ENCODE data around the gene ZAR1L. TPM values are rescaled to one million over a fixed set of nuclear protein-coding genes. Genes with fewer than 3 reads are reported as not detected.

The ZAR1L gene
- total and polyA plus RNA-seq, 2 experiments from 2014 or later: not detected

DNA sequence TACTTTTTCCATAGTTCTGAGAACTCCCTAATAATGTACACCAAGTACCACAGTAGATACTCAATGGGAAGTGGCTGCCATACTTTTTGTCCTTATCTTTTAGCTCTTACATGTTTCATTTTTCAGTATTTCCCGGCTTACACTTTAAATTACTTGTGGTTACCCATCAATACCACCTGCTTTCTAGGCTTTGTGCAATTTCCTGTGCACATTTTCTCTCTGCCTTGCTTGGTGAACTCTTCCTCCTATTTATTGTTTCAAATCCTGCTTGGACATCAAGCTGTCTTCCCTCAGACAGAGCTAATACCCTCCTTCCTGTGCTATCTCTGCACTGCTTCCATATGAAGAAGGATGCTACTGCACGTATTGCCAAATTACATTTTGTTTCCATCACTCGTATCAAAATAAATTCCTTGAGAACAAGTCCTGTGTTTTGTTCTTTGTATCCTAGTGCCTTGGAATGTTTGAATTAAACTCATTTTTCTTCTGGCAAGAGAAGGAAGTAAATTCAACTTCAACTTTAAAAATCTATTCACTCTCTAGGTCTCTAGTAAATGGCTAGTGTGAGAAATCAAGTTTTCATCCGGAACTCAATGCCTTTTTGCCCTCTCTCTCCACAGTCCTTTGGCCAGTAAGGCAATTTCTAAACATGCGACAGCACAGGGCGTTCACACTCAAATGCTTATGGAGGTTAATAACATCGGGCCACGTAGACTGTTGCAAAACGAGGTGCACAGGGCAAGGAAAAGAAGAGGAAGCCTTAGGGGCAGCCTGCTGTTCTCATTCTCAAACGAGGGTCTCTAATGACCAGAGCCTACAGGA, 5.6 kb downstream of the ZAR1L start:
- Histone ChIP-seq H3K27ac (peak overlapping the region; percentile 17; the same call in 1 of the 2 replicates), H3K9me2 (ENCODE audit: insufficient read depth) (no peaks in the 10 kb centered on the region), H3K79me2 (ENCODE audit: insufficient read depth) (no peaks in the 10 kb centered on the region), H3K27me3 (replicated peaks; ENCODE audit: insufficient read depth) (no peaks in the 10 kb centered on the region), H2AFZ (peak overlapping the region; percentile 88), H3K4me3 (peak overlapping the region; percentile 49), H3K36me3 (ENCODE audit: low read depth) (no peaks in the 10 kb centered on the region), H3K9ac (peak overlapping the region; percentile 66), H3F3A (ENCODE audit: insufficient read depth) (no peaks in the 10 kb centered on the region), H4K20me1 (ENCODE audit: insufficient read depth) (no peaks in the 10 kb centered on the region), H3K4me2 (ENCODE audit: unreplicated experiment) (peak overlapping the region; percentile 75), H3K9me3 (ENCODE audit: low read depth) (no peaks in the 10 kb centered on the region), H3K4me1 (ENCODE audit: insufficient read depth) (peaks cover 5% of the 10 kb centered on the region; the same call in 1 of the 2 replicates)
- 31 to 38% methylated on average over 10 of the region's 10 CpGs for WGBS, 2 experiments (ENCODE audit: low coverage in 1 of 2, low lambda C conversion rate in 2 of 2, missing lambda C conversion rate in 2 of 2)
- in situ Hi-C loops (cut with MboI): loop anchor here (10.0 kb wide), 1 partner anchor 285 kb away; no protein-coding TSS in a partner anchor
- TF ChIP-seq EZH2 (IDR thresholded peaks at IDR 0.05; ENCODE audit: insufficient read depth, poor library complexity, severe bottlenecking) (no peak), EZH2phosphoT487 (IDR thresholded peaks at IDR 0.05; ENCODE audit: insufficient read depth, low read depth) (no peak)
- DNase-seq: peak; percentile 57

DNA sequence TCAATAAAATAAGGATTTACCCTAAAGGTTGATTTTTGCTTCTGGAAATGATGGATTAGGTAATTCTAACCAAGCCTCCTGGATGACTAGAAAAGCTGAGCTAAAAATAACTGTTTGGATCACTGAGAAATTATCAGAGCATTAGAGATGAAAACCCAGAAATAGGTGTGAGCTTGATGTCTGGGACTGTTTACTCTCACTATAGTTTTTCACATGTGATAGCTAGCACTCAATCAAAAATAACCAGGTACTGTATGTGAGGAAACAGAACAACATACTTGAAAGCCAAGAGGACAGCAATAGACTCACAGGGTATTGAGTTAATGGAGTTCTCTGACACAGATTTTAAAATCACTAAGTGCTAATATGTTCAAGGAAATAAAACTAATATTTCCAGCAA, 9.5 kb downstream of the ZAR1L start:
- Histone ChIP-seq H3K9ac (no peak overlapping the region), H3K4me2 (ENCODE audit: unreplicated experiment) (no peak overlapping the region), H3K36me3 (ENCODE audit: low read depth) (no peaks in the 10 kb centered on the region), H4K20me1 (ENCODE audit: insufficient read depth) (no peaks in the 10 kb centered on the region), H3K9me2 (ENCODE audit: insufficient read depth) (no peaks in the 10 kb centered on the region), H3K9me3 (ENCODE audit: low read depth) (no peaks in the 10 kb centered on the region), H3K27ac (no peak overlapping the region), H3K4me1 (ENCODE audit: insufficient read depth) (peaks cover 5% of the 10 kb centered on the region; the same call in 1 of the 2 replicates), H3K27me3 (replicated peaks; ENCODE audit: insufficient read depth) (no peaks in the 10 kb centered on the region), H2AFZ (no peak overlapping the region), H3K4me3 (no peak overlapping the region), H3K79me2 (ENCODE audit: insufficient read depth) (no peaks in the 10 kb centered on the region), H3F3A (ENCODE audit: insufficient read depth) (no peaks in the 10 kb centered on the region)
- DNase-seq: no peak
- in situ Hi-C loops (cut with MboI): loop anchor here (10.0 kb wide), 1 partner anchor 281 kb away; no protein-coding TSS in a partner anchor
- TF ChIP-seq EZH2phosphoT487 (IDR thresholded peaks at IDR 0.05; ENCODE audit: insufficient read depth, low read depth) (no peak), EZH2 (IDR thresholded peaks at IDR 0.05; ENCODE audit: insufficient read depth, poor library complexity, severe bottlenecking) (no peak)

DNA sequence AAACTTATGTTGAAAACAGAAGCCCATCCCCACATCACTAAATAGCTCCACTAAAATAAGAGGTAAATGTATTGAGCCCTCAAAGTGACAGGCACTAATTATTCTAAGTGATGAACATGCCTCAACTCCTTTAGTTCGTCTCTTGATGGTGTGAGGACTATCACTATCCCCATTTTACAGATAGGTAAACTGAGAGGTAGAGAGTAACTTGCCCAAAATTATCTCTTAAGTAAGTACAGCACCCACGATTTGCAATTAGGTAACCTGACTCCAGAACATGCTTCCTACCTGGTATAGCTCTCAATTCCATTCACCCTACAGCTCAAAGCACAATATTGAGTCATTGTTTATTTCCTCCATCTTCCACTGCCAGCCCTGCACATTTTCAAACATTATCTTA, 12.7 kb downstream of the ZAR1L start:
- Histone ChIP-seq H3K79me2 (ENCODE audit: insufficient read depth) (no peaks in the 10 kb centered on the region), H3K36me3 (ENCODE audit: low read depth) (no peaks in the 10 kb centered on the region), H3K27me3 (replicated peaks; ENCODE audit: insufficient read depth) (no peaks in the 10 kb centered on the region), H3K9ac (no peak overlapping the region), H3K4me1 (ENCODE audit: insufficient read depth) (no peaks in the 10 kb centered on the region), H3F3A (ENCODE audit: insufficient read depth) (no peaks in the 10 kb centered on the region), H3K4me2 (ENCODE audit: unreplicated experiment) (no peak overlapping the region), H3K27ac (no peak overlapping the region), H3K9me2 (ENCODE audit: insufficient read depth) (no peaks in the 10 kb centered on the region), H4K20me1 (ENCODE audit: insufficient read depth) (no peaks in the 10 kb centered on the region), H2AFZ (no peak overlapping the region), H3K4me3 (no peak overlapping the region), H3K9me3 (ENCODE audit: low read depth) (no peaks in the 10 kb centered on the region)
- DNase-seq: no peak
- in situ Hi-C loops (cut with MboI): loop anchor here (10.0 kb wide), 1 partner anchor 278 kb away; no protein-coding TSS in a partner anchor
- TF ChIP-seq EZH2phosphoT487 (IDR thresholded peaks at IDR 0.05; ENCODE audit: insufficient read depth, low read depth) (no peak), EZH2 (IDR thresholded peaks at IDR 0.05; ENCODE audit: insufficient read depth, poor library complexity, severe bottlenecking) (no peak)
- WGBS, 2 experiments (ENCODE audit: low coverage in 1 of 2, low lambda C conversion rate in 2 of 2, missing lambda C conversion rate in 2 of 2): 33 to 55% methylated on average over 2 of the region's 2 CpGs

- no peaks in the 10 kb centered on the region for H3K4me1 ChIP-seq (ENCODE audit: insufficient read depth)
- H3K9me2 ChIP-seq (ENCODE audit: insufficient read depth): no peaks in the 10 kb centered on the region
- no peak overlapping the region for H3K27ac ChIP-seq
- H3K36me3 ChIP-seq (ENCODE audit: low read depth): no peaks in the 10 kb centered on the region
- H3K4me2 ChIP-seq (ENCODE audit: unreplicated experiment): no peak overlapping the region
- no peaks in the 10 kb centered on the region for H4K20me1 ChIP-seq (ENCODE audit: insufficient read depth)
- no peaks in the 10 kb centered on the region for H3F3A ChIP-seq (ENCODE audit: insufficient read depth)
- TF ChIP-seq EZH2 (IDR thresholded peaks at IDR 0.05; ENCODE audit: insufficient read depth, poor library complexity, severe bottlenecking): no peak
- TF ChIP-seq EZH2phosphoT487 (IDR thresholded peaks at IDR 0.05; ENCODE audit: insufficient read depth, low read depth): no peak
- WGBS, 2 experiments (ENCODE audit: low coverage in 1 of 2, low lambda C conversion rate in 2 of 2, missing lambda C conversion rate in 2 of 2): 94 to 100% methylated on average over 1 of the region's 1 CpG
- no peak for DNase-seq
- no peaks in the 10 kb centered on the region for H3K9me3 ChIP-seq (ENCODE audit: low read depth)
- H3K4me3 ChIP-seq: no peak overlapping the region
- H3K79me2 ChIP-seq (ENCODE audit: insufficient read depth): no peaks in the 10 kb centered on the region
- in situ Hi-C loops (cut with MboI): loop anchor here (10.0 kb wide), 1 partner anchor 276 kb away; no protein-coding TSS in a partner anchor
- H3K9ac ChIP-seq: no peak overlapping the region
- H2AFZ ChIP-seq: no peak overlapping the region
- no peaks in the 10 kb centered on the region for H3K27me3 ChIP-seq (replicated peaks; ENCODE audit: insufficient read depth)
Observed at GRCh38 chr13:32300920-32301319, 14.2 kb downstream of the ZAR1L start.
